GM18508 (cell line): ENCODE results near the gene CDYL.

ENCODE experiments used
- ATAC-seq: cut with Tn5 transposase; IDR thresholded peaks from one replicate; pipeline ENCODE4 v1.9.1; 2021; ENCODE audit warnings: moderate number of reproducible peaks; ENCODE audit not compliant: insufficient read depth, unreplicated experiment

CDYL gene

GRCh38 chr6:4903751-4904370, 127.7 kb downstream of the CDYL start:
- ATAC-seq: no peak

GRCh38 chr6:4904461-4905025, 128.3 kb downstream of the CDYL start:
- no peak for ATAC-seq

GRCh38 chr6:4905826-4906225, 129.6 kb downstream of the CDYL start:
- no peak for ATAC-seq

GRCh38 chr6:4906293-4907276, 130.4 kb downstream of the CDYL start:
- no peak for ATAC-seq

- ATAC-seq: no peak
These were observed 131.4 kb downstream of the CDYL start for GRCh38 chr6:4907602-4908001.

- ATAC-seq: no peak
These were observed 131.9 kb downstream of the CDYL start for GRCh38 chr6:4908062-4908461.

- ATAC-seq: no peak
These were observed 133.0 kb downstream of the CDYL start for GRCh38 chr6:4909063-4909706.

- ATAC-seq: no peak
These were observed 134.0 kb downstream of the CDYL start for GRCh38 chr6:4910037-4910760.

GRCh38 chr6:4912559-4912958, 136.4 kb downstream of the CDYL start:
- no peak for ATAC-seq

- ATAC-seq: no peak
These were observed 137.7 kb downstream of the CDYL start for GRCh38 chr6:4913705-4914419.

- no peak for ATAC-seq
These were observed 138.4 kb downstream of the CDYL start for GRCh38 chr6:4914420-4915159.

GRCh38 chr6:4916954-4917561, 140.9 kb downstream of the CDYL start:
- ATAC-seq: no peak

GRCh38 chr6:4920914-4921410, 144.8 kb downstream of the CDYL start:
- no peak for ATAC-seq

- ATAC-seq: no peak
These were observed 146.4 kb downstream of the CDYL start for GRCh38 chr6:4922488-4923037.

GRCh38 chr6:4923081-4923480, 146.9 kb downstream of the CDYL start:
- ATAC-seq: no peak

- no peak for ATAC-seq
These were observed 148.6 kb downstream of the CDYL start for GRCh38 chr6:4924661-4925271.

GRCh38 chr6:4925580-4925979, 149.4 kb downstream of the CDYL start:
- no peak for ATAC-seq

- ATAC-seq: no peak
These were observed 152.2 kb downstream of the CDYL start for GRCh38 chr6:4928426-4928825.
